ENCODE results near the gene NUTM2G.
"Not testable (repeated sequence)": the region's sequence is repeated elsewhere in the genome, so short reads cannot be mapped to it uniquely, and the experiment has no call there.

DNA sequence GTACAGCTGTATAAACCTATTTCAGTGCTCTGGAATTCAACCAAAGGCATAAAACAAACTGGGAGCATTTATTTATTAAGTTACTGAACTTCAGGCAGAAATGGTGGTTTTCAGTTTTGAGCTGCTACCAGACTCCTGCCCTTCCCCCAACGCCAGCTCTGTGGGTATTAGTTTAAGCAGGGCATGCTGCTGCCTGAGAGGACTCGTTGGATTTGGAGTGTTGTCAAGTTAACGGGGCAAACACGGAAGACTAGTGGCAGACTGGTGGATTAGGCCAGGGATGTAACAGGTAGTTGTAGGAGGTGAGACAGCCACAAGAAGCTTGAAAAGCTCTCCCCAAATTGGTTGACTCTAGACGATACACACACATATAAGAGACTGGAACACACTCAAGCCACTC lies 38.9 kb downstream of the NUTM2G start:
- TF ChIP-seq, protein P1, sequence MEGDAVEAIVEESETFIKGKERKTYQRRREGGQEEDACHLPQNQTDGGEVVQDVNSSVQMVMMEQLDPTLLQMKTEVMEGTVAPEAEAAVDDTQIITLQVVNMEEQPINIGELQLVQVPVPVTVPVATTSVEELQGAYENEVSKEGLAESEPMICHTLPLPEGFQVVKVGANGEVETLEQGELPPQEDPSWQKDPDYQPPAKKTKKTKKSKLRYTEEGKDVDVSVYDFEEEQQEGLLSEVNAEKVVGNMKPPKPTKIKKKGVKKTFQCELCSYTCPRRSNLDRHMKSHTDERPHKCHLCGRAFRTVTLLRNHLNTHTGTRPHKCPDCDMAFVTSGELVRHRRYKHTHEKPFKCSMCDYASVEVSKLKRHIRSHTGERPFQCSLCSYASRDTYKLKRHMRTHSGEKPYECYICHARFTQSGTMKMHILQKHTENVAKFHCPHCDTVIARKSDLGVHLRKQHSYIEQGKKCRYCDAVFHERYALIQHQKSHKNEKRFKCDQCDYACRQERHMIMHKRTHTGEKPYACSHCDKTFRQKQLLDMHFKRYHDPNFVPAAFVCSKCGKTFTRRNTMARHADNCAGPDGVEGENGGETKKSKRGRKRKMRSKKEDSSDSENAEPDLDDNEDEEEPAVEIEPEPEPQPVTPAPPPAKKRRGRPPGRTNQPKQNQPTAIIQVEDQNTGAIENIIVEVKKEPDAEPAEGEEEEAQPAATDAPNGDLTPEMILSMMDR (conservative IDR thresholded peaks at IDR 0.05; ENCODE audit: low read length): not testable (repeated sequence)
- TF ChIP-seq EZH2phosphoT487 (IDR thresholded peaks at IDR 0.05; ENCODE audit: borderline replicate concordance, low read depth, low read length): not testable (repeated sequence)
